Activated CD4-positive, alpha-beta memory T cell treated with anti-CD3 and anti-CD28 coated beads for 36 hours (primary cell): ENCODE data around the gene RALBP1. TPM values are rescaled to one million over a fixed set of nuclear protein-coding genes. Genes with fewer than 3 reads are reported as not detected.

ENCODE experiments used
- CTCF ChIA-PET: fragments of 350-600 bp; sonication (Branson Sonifier 250); formaldehyde crosslinking; loops from one replicate; lab custom pipeline; 2021; ENCODE audit warnings: antibody characterized with exemption, inconsistent platforms; lab: Charles Lee
- POLR2A ChIA-PET: fragments of 350-600 bp; sonication (Branson Sonifier 250); formaldehyde crosslinking; loops from one replicate; lab custom pipeline; 2021; ENCODE audit warnings: antibody characterized with exemption; lab: Charles Lee
- DNase-seq: peaks from one replicate; pipeline ENCODE4 v3.0.0-alpha.2; 2020
- H3K27ac Mint-ChIP-seq: one replicate; pipeline ENCODE4 v1.8.0; 2021; ENCODE audit warnings: mixed read lengths
- H3K27me3 Mint-ChIP-seq: one replicate; pipeline ENCODE4 v1.8.0; 2021; ENCODE audit warnings: mixed read lengths
- H3K36me3 Mint-ChIP-seq: one replicate; pipeline ENCODE4 v1.8.0; 2021; ENCODE audit warnings: mixed read lengths
- H3K4me1 Mint-ChIP-seq: one replicate; pipeline ENCODE4 v1.8.0; 2021; ENCODE audit warnings: low read depth, mixed read lengths
- H3K4me3 Mint-ChIP-seq: one replicate; pipeline ENCODE4 v1.8.0; 2021; ENCODE audit warnings: mild to moderate bottlenecking, mixed read lengths
- H3K9me3 Mint-ChIP-seq: one replicate; pipeline ENCODE4 v1.8.0; 2021; ENCODE audit warnings: mixed read lengths
- intact Hi-C: fragments of 100-400 bp; cut with micrococcal nuclease; formaldehyde crosslinking; loops from one replicate; pipeline ENCODE4 v1.15.1; 2023
- total RNA-seq, 2 experiments: library from RNA; stranded (reverse); gene quantifications; one replicate each; pipeline ENCODE4 v1.2.3, GENCODE V29; 2021

Gene RALBP1
- total RNA-seq, 2 experiments from 2014 or later, result 53.1 to 54.7 TPM

DNA sequence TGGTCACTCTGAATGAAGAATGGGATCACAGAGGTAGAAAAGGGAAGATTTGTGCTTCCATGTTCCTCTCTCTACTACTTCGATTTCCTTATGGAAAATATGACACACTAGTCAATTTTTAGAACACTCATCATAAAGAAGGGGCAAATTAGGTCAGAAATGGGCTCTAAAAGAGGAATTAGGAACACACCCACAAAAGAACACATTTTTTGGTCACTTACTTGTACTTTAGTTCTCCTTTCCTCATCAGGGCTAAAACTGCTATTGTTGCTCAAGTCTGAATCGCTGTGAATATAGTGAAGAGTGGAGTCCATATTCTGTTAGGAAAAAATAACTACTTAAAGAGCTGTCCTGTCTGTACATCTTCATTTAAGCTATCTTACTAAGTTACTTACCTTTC, 86.4 kb downstream of the RALBP1 start:
- ChIA-PET POLR2A (no interaction called here), CTCF (interaction anchor here (1.3 kb wide), 2 partner anchors 14 to 45 kb away, joined by 3 to 5 read pairs; no protein-coding TSS in a partner anchor)
- H3K36me3 Mint-ChIP-seq, result peaks cover 36% of the 10 kb centered on the region
- DNase-seq, result no peak
- no peaks in the 10 kb centered on the region for H3K4me1 Mint-ChIP-seq
- H3K4me3 Mint-ChIP-seq, result no peak overlapping the region
- no peak overlapping the region for H3K27ac Mint-ChIP-seq
- H3K27me3 Mint-ChIP-seq, result no peaks in the 10 kb centered on the region
- intact Hi-C loops, result no loop called here
- H3K9me3 Mint-ChIP-seq, result no peaks in the 10 kb centered on the region

DNA sequence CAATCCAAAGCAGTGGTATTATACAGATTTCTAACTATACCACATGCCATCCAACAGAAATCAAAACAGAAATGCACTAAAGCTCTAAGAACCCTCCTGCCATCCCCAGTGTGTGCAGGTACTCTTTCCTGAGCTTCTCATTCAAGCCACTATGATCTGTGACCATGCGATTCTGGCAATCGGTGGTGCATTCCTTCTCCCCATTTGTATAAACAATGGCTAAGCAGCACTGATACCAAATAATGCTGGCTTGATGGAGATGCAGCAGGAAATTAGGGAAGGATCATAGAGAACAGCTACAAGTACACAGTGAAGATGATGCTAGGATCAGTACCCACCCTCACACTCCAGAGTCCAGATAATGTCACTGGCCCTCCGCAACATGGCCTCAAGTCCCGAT, 87.3 kb downstream of the RALBP1 start:
- Mint-ChIP-seq H3K36me3 (peaks cover 29% of the 10 kb centered on the region), H3K4me1 (no peaks in the 10 kb centered on the region), H3K9me3 (no peaks in the 10 kb centered on the region), H3K4me3 (no peak overlapping the region), H3K27me3 (no peaks in the 10 kb centered on the region), H3K27ac (no peak overlapping the region)
- intact Hi-C loops, result no loop called here
- no peak for DNase-seq
- POLR2A ChIA-PET, result no interaction called here
- CTCF ChIA-PET, result interaction anchor here (1.3 kb wide), 2 partner anchors 13 to 46 kb away, joined by 3 to 5 read pairs; no protein-coding TSS in a partner anchor

DNA sequence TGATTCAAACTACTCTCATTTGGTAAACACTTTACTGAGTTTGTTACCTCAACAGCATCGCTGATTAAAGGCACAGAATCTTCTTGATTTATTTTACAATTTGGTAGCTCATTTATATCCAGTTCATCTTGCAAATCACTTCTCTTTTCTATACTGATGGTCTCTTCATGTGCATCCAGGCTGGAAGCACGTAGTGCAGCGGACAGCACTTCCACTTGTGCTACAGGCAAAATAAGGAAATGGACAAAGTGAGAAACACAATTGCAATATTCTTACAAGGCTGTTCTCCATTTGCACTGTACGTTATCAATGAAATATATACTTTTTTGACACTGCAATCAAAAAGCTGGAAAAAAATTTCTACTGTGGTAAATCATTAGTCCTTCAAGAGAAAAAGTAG, 88.0 kb downstream of the RALBP1 start:
- ChIA-PET POLR2A (no interaction called here), CTCF (interaction anchor here (1.3 kb wide), 2 partner anchors 12 to 46 kb away, joined by 3 to 5 read pairs; no protein-coding TSS in a partner anchor)
- peaks cover 24% of the 10 kb centered on the region for H3K36me3 Mint-ChIP-seq
- no peaks in the 10 kb centered on the region for H3K27me3 Mint-ChIP-seq
- DNase-seq, result no peak
- no peaks in the 10 kb centered on the region for H3K9me3 Mint-ChIP-seq
- H3K27ac Mint-ChIP-seq, result no peak overlapping the region
- H3K4me1 Mint-ChIP-seq, result no peaks in the 10 kb centered on the region
- no peak overlapping the region for H3K4me3 Mint-ChIP-seq
- intact Hi-C loops, result no loop called here

GRCh38 chr18:9565407-9565806, 90.1 kb downstream of the RALBP1 start:
- no peaks in the 10 kb centered on the region for H3K4me1 Mint-ChIP-seq
- ChIA-PET CTCF (interaction anchor here (0.6 to 1.7 kb wide), 4 partner anchors 9 to 301 kb away, joined by 3 to 8 read pairs (median 4); no protein-coding TSS in a partner anchor), POLR2A (no interaction called here)

GRCh38 chr18:9568186-9568585, 92.9 kb downstream of the RALBP1 start:
- no peaks in the 10 kb centered on the region for H3K9me3 Mint-ChIP-seq
- intact Hi-C loops, result no loop called here
- peaks cover 15% of the 10 kb centered on the region for H3K36me3 Mint-ChIP-seq
- H3K27me3 Mint-ChIP-seq, result no peaks in the 10 kb centered on the region
- POLR2A ChIA-PET, result no interaction called here
- H3K4me1 Mint-ChIP-seq, result no peaks in the 10 kb centered on the region
- no peak overlapping the region for H3K4me3 Mint-ChIP-seq
- CTCF ChIA-PET, result interaction anchor here (1.0 kb wide), 1 partner anchor 155 kb away, joined by 3 read pairs; no protein-coding TSS in a partner anchor
- no peak overlapping the region for H3K27ac Mint-ChIP-seq
- no peak for DNase-seq

More at GRCh38 chr18:9565407-9565806, 90.1 kb downstream of the RALBP1 start:
- intact Hi-C loops, result no loop called here
- H3K9me3 Mint-ChIP-seq, result no peaks in the 10 kb centered on the region
- DNase-seq, result no peak
- H3K27me3 Mint-ChIP-seq, result no peaks in the 10 kb centered on the region
- no peak overlapping the region for H3K4me3 Mint-ChIP-seq
- no peak overlapping the region for H3K27ac Mint-ChIP-seq
- peaks cover 23% of the 10 kb centered on the region for H3K36me3 Mint-ChIP-seq

DNA sequence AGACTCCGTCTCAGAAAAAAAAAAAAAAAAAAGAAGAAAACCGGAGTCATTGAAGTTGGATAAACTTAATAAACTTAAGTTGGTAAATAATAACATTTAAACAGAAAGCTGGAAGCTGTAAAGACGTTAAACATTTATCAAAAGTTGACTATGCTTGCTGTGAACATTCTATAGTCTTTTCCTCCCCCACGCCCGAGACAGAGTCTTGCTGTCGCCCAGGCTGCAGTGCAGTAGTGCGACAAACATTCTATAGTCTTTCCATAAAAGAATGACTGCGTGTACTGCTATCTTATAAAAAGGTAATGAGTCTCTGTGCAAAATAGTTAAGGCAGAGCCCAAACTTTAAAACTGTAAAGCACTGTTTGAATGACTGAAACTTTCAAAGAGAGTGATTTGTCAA, 93.9 kb downstream of the RALBP1 start:
- H3K4me1 Mint-ChIP-seq, result no peaks in the 10 kb centered on the region
- POLR2A ChIA-PET, result no interaction called here
- H3K9me3 Mint-ChIP-seq, result no peaks in the 10 kb centered on the region
- intact Hi-C loops, result no loop called here
- H3K4me3 Mint-ChIP-seq, result no peak overlapping the region
- H3K27ac Mint-ChIP-seq, result no peak overlapping the region
- H3K27me3 Mint-ChIP-seq, result no peaks in the 10 kb centered on the region
- H3K36me3 Mint-ChIP-seq, result peaks cover 15% of the 10 kb centered on the region
- CTCF ChIA-PET, result interaction anchor here (1.0 kb wide), 1 partner anchor 154 kb away, joined by 3 read pairs; no protein-coding TSS in a partner anchor
- no peak for DNase-seq

GRCh38 chr18:9570255-9570654, 94.9 kb downstream of the RALBP1 start:
- Mint-ChIP-seq H3K4me1 (no peaks in the 10 kb centered on the region), H3K36me3 (peaks cover 15% of the 10 kb centered on the region), H3K27me3 (no peaks in the 10 kb centered on the region), H3K4me3 (no peak overlapping the region), H3K27ac (no peak overlapping the region), H3K9me3 (no peaks in the 10 kb centered on the region)
- no peak for DNase-seq
- intact Hi-C loops, result no loop called here
- ChIA-PET POLR2A (no interaction called here), CTCF (no interaction called here)

DNA sequence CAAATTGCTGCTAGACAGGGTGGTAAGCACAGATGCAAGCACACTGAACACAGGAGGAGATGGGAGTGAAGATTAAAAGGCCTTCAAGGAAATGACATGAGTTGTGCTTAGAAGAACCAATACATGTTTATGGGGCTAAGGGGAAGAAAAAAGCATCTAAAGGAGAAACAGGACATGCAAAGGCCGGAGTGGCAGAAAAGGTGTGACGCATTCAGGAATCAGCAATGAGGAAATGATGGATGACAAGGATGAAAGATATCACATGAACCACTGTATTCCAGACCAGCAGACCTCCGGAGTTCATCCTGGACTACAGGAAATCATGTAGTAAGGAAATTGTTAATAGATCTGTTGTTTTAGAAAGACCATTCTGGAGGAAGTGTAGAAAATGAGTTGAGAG, 96.2 kb downstream of the RALBP1 start:
- POLR2A ChIA-PET, result no interaction called here
- Mint-ChIP-seq H3K27me3 (no peaks in the 10 kb centered on the region), H3K36me3 (peaks cover 15% of the 10 kb centered on the region), H3K9me3 (no peaks in the 10 kb centered on the region), H3K4me3 (no peak overlapping the region), H3K4me1 (no peaks in the 10 kb centered on the region), H3K27ac (no peak overlapping the region)
- intact Hi-C loops, result no loop called here
- CTCF ChIA-PET, result no interaction called here
- no peak for DNase-seq

DNA sequence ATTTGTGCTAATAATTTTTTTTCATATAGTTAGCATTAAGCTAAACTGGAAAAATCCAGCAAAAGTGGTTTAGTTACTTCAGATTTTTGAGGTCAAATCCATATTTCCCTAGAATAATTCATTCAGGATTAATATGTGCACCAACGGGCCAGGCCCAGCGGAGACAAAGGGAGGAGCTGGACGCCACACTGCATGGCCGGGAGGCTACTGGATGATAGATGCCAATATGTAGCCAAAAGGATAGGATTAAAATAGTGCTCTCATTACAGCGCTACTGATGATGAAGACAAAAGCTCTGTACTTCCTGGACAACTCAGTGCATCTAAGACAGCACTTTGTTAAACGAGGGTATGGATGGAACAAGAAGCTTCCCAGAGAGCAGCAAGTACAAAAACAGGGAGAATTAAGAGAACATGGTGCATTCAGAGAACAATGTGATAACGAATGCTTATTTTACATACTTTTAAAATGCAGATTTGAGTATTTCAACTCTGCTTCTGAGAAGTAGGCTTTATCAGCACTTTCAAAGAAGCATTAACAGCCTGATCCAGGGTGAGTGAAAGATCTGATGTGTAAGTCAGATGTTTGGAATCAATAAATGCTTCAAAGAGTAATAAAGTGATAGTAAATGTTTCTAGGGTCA, 99.3 kb downstream of the RALBP1 start:
- intact Hi-C loops, result no loop called here
- ChIA-PET POLR2A (no interaction called here), CTCF (interaction anchor here (0.6 to 1.6 kb wide), 5 partner anchors 9 to 155 kb away, joined by 3 to 8 read pairs (median 3); no protein-coding TSS in a partner anchor)
- Mint-ChIP-seq H3K4me1 (no peaks in the 10 kb centered on the region), H3K9me3 (no peaks in the 10 kb centered on the region), H3K27me3 (no peaks in the 10 kb centered on the region), H3K27ac (no peak overlapping the region), H3K36me3 (peaks cover 19% of the 10 kb centered on the region), H3K4me3 (no peak overlapping the region)
- no peak for DNase-seq

DNA sequence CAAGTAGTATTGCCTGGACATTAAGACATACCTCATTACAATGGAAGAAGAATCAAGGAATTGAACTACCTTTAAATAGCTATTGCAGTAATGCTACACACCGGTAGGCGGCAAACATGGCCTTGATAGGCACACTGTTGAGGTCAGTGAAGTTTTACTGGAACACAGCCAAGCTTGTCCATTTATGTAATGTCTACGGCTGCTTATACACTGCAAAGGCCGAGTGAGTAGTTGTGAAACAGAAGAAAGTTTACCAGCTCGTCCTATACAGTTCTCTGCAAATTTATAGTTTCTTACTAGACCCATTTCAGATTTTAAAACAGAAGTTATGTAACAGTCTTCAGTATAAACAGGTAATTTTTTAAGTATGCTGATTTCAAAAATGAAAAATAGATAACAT, 100.2 kb downstream of the RALBP1 start:
- Mint-ChIP-seq H3K4me3 (no peak overlapping the region), H3K4me1 (no peaks in the 10 kb centered on the region), H3K27ac (no peak overlapping the region), H3K36me3 (peaks cover 16% of the 10 kb centered on the region), H3K9me3 (no peaks in the 10 kb centered on the region), H3K27me3 (no peaks in the 10 kb centered on the region)
- ChIA-PET POLR2A (no interaction called here), CTCF (interaction anchor here (0.6 to 1.6 kb wide), 5 partner anchors 10 to 154 kb away, joined by 3 to 8 read pairs (median 3); no protein-coding TSS in a partner anchor)
- no peak for DNase-seq
- intact Hi-C loops, result no loop called here

- ChIA-PET CTCF (interaction anchor here (1.4 kb wide), 1 partner anchor 12 kb away, joined by 5 read pairs; no protein-coding TSS in a partner anchor), POLR2A (no interaction called here)
- intact Hi-C loops, result no loop called here
- Mint-ChIP-seq H3K27ac (no peak overlapping the region), H3K4me1 (no peaks in the 10 kb centered on the region), H3K36me3 (peaks cover 28% of the 10 kb centered on the region), H3K4me3 (no peak overlapping the region), H3K9me3 (no peaks in the 10 kb centered on the region), H3K27me3 (no peaks in the 10 kb centered on the region)
- no peak for DNase-seq
These were observed 102.0 kb downstream of the RALBP1 start for GRCh38 chr18:9577361-9577760.

DNA sequence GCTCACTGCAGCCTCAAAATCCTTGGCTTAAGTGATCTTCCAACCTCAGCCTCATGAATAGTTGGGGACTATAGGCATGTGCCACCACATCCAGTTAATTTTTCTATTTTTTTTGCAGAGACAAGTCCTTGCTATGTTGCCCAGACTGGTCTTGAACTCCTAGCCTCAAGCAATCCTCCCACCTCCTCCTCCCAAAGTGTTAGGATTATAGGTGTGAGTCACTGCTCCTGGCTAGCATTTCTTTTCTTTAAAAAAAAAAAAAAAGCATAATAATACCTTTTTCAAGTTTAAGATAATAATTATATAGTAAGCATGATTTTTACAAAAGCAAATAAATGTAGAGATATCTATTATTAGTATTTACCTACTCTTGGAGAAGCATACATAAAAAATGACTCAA, 103.0 kb downstream of the RALBP1 start:
- Mint-ChIP-seq H3K4me1 (no peaks in the 10 kb centered on the region), H3K27ac (no peak overlapping the region), H3K4me3 (no peak overlapping the region), H3K36me3 (peaks cover 36% of the 10 kb centered on the region), H3K9me3 (no peaks in the 10 kb centered on the region), H3K27me3 (no peaks in the 10 kb centered on the region)
- CTCF ChIA-PET, result no interaction called here
- POLR2A ChIA-PET, result no interaction called here
- intact Hi-C loops, result no loop called here
- no peak for DNase-seq

- no peak for DNase-seq
- intact Hi-C loops, result no loop called here
- no peak overlapping the region for H3K4me3 Mint-ChIP-seq
- H3K4me1 Mint-ChIP-seq, result no peaks in the 10 kb centered on the region
- ChIA-PET CTCF (no interaction called here), POLR2A (no interaction called here)
- H3K36me3 Mint-ChIP-seq, result peaks cover 56% of the 10 kb centered on the region
- H3K27me3 Mint-ChIP-seq, result no peaks in the 10 kb centered on the region
- no peaks in the 10 kb centered on the region for H3K9me3 Mint-ChIP-seq
- H3K27ac Mint-ChIP-seq, result no peak overlapping the region
These were observed 106.4 kb downstream of the RALBP1 start for GRCh38 chr18:9581667-9582066.
